ENCODE results near the gene TOR1B.

- no peak for TF ChIP-seq CTCF (IDR thresholded peaks at IDR 0.05; ENCODE audit: insufficient read depth, low read length, poor library complexity, severe bottlenecking)
- TF ChIP-seq EZH2phosphoT487 (conservative IDR thresholded peaks at IDR 0.05; ENCODE audit: low read length): no peak
Measured at GRCh38 chr9:129785866-129786265, 17.1 kb upstream of the TOR1B start.
